ENCODE measurements around the gene PDE11A. TPM values are rescaled to one million over a fixed set of nuclear protein-coding genes. Genes with fewer than 3 reads are reported as not detected.

PDE11A gene
- total and polyA plus RNA-seq, 2 of the 8 experiments (the other 6 are each of a cell fraction or from before 2014, with no cell fraction given): 0.19 to 0.23 TPM

DNA sequence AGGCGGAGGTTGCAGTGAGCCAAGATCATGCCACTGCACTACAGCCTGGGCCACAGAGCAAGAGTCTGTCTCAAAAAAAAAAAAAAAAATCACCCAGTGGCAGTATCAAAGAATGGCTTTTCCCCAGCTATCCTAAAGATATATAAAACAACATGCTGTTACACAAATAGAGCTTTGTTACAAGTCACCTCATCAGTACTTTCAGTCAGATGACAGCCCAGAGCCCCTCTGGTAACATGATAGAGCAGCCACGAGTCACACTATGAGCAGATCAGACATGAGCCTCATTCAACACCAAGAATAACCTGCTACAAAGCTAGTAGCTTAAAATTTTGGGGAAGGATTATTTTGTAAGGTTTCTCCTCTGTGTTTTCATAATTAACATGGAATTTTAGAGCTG is 25.2 kb downstream of the PDE11A start (continued):
- no peak for TF ChIP-seq POLR2A (IDR thresholded peaks at IDR 0.05; ENCODE audit: control extremely low read depth in 1 of 2, low read depth in 2 of 2, low read length in 2 of 2)
- no peak for TF ChIP-seq TAF7 (optimal IDR thresholded peaks at IDR 0.05; ENCODE audit: borderline replicate concordance, low read depth, low read length)

Measured in H1 (cell line).